CD4-positive, CD25-positive, alpha-beta regulatory T cell (primary cell): Measurements from ENCODE around the gene TBL1XR1. TPM values are rescaled to one million over a fixed set of nuclear protein-coding genes. Genes with fewer than 3 reads are reported as not detected.

ENCODE experiments used
- ATAC-seq, 2 donors: fragments of 150-1000 bp; cut with Tn5 transposase; one replicate each; pipeline ENCODE4 v1.10.0; 2021; ENCODE audit warnings: low read depth in 2 of 2, moderate number of reproducible peaks in 2 of 2, moderate library complexity in 1 of 2
- DNase-seq, 3 donors: peaks; one replicate each; pipeline versions ENCODE4 v3.0.0 to v3.0.0-alpha.2; 2012 to 2022; ENCODE audit warnings: mixed read lengths in 1 of 3
- H3K27ac ChIP-seq: one replicate; pipeline ENCODE4 v1.7.0; 2013; ENCODE audit warnings: mild to moderate bottlenecking, low read length; ENCODE audit not compliant: insufficient read depth, poor library complexity, severe bottlenecking
- H3K27me3 ChIP-seq: one replicate; pipeline ENCODE4 v1.7.0; 2013; ENCODE audit warnings: low read length; ENCODE audit not compliant: control insufficient read depth, insufficient read depth
- H3K36me3 ChIP-seq: one replicate; pipeline ENCODE4 v1.7.0; 2013; ENCODE audit warnings: mild to moderate bottlenecking, low read length, moderate library complexity; ENCODE audit not compliant: control insufficient read depth, insufficient read depth
- H3K4me1 ChIP-seq: 2 replicates; pipeline ENCODE4 v1.7.0; 2013; ENCODE audit warnings: mild to moderate bottlenecking, low read length; ENCODE audit not compliant: insufficient read depth, control insufficient read depth, poor library complexity, severe bottlenecking
- H3K4me3 ChIP-seq: one replicate; pipeline ENCODE4 v1.7.0; 2013; ENCODE audit warnings: low read depth, mild to moderate bottlenecking, low read length, moderate library complexity
- H3K9me3 ChIP-seq, 2 experiments: 1 replicate in 1 of 2; 2 replicates in 1 of 2; pipeline ENCODE4 v1.7.0; 2013; ENCODE audit warnings: low read length in 2 of 2, mild to moderate bottlenecking in 1 of 2, moderate library complexity in 1 of 2; ENCODE audit not compliant: control insufficient read depth in 2 of 2
- H3K27ac Mint-ChIP-seq, 3 donors: one replicate each; pipeline ENCODE4 v1.8.0; 2020 to 2022; ENCODE audit warnings: mild to moderate bottlenecking in 3 of 3, mixed read lengths in 3 of 3, moderate library complexity in 2 of 3
- H3K27me3 Mint-ChIP-seq: one replicate; pipeline ENCODE4 v1.8.0; 2022; ENCODE audit warnings: mild to moderate bottlenecking, mixed read lengths
- H3K36me3 Mint-ChIP-seq: one replicate; pipeline ENCODE4 v1.8.0; 2020; ENCODE audit warnings: mixed read lengths
- H3K4me1 Mint-ChIP-seq, 4 donors: one replicate each; pipeline ENCODE4 v1.8.0; 2020 to 2022; ENCODE audit warnings: mixed read lengths in 4 of 4, mild to moderate bottlenecking in 1 of 4
- H3K4me3 Mint-ChIP-seq, 4 donors: one replicate each; pipeline ENCODE4 v1.8.0; 2020 to 2022; ENCODE audit warnings: mild to moderate bottlenecking in 4 of 4, mixed read lengths in 4 of 4, moderate library complexity in 3 of 4
- H3K9me3 Mint-ChIP-seq, 7 donors: one replicate each; pipeline ENCODE4 v1.8.0; 2020 to 2022; ENCODE audit warnings: mixed read lengths in 7 of 7, mild to moderate bottlenecking in 3 of 7, moderate library complexity in 2 of 7
- polyA plus RNA-seq, 4 donors: library from polyadenylated mRNA; unstranded; fragments of 300-500 nt; fragmentation: Illumina TruSeq; gene quantifications; one replicate each; pipeline ENCODE4 v1.2.3, GENCODE V29; 2021
- total RNA-seq: library from RNA; stranded (reverse); gene quantifications from one replicate; pipeline ENCODE4 v1.2.3, GENCODE V29; 2022

The TBL1XR1 gene
- total and polyA plus RNA-seq, 5 donors from 2014 or later = 34.0 to 146 (median 41.6) TPM

GRCh38 chr3:177106594-177106993 lies 90.7 kb downstream of the TBL1XR1 start:
- H3K9me3 ChIP-seq = no peaks in the 10 kb centered on the region
- H3K27ac ChIP-seq = peak overlapping the region; percentile 6
- H3K36me3 ChIP-seq = no peaks in the 10 kb centered on the region
- peak overlapping the region in 1 of 3 donors; percentile 86 for H3K27ac Mint-ChIP-seq
- peaks cover 63 to 79% (median 72%) of the 10 kb centered on the region in 4 donors for H3K4me1 Mint-ChIP-seq
- H3K4me1 ChIP-seq = peaks cover 66% of the 10 kb centered on the region
- DNase-seq (no peak), ATAC-seq (no peak)
- H3K27me3 Mint-ChIP-seq = no peaks in the 10 kb centered on the region
- H3K9me3 Mint-ChIP-seq = peaks cover 0 to 2% (median 0%) of the 10 kb centered on the region in 7 donors
- no peak overlapping the region for H3K4me3 ChIP-seq
- peaks cover 3% of the 10 kb centered on the region for H3K36me3 Mint-ChIP-seq
- H3K27me3 ChIP-seq = no peaks in the 10 kb centered on the region
- H3K4me3 Mint-ChIP-seq = peak overlapping the region in 1 of 4 donors; percentile 26

GRCh38 chr3:177106184-177106583 lies 91.1 kb downstream of the TBL1XR1 start:
- H3K27ac Mint-ChIP-seq = peak overlapping the region in 1 of 3 donors; percentile 86

GRCh38 chr3:177105623-177106022 lies 91.7 kb downstream of the TBL1XR1 start:
- H3K27ac Mint-ChIP-seq = peak overlapping the region; percentile 27 to 86 (median 32)
- H3K4me3 Mint-ChIP-seq = peak overlapping the region in 2 of 4 donors; percentile 10 to 11
- H3K9me3 ChIP-seq = no peaks in the 10 kb centered on the region
- peaks cover 59 to 77% (median 68%) of the 10 kb centered on the region in 4 donors for H3K4me1 Mint-ChIP-seq
- H3K36me3 ChIP-seq = no peaks in the 10 kb centered on the region
- ATAC-seq (no peak), DNase-seq (no peak)
- H3K4me3 ChIP-seq = peak overlapping the region; percentile 2
- peaks cover 0 to 2% (median 0%) of the 10 kb centered on the region in 7 donors for H3K9me3 Mint-ChIP-seq
- no peak overlapping the region for H3K27ac ChIP-seq
- no peaks in the 10 kb centered on the region for H3K27me3 Mint-ChIP-seq
- H3K36me3 Mint-ChIP-seq = peaks cover 3% of the 10 kb centered on the region
- H3K4me1 ChIP-seq = peaks cover 56% of the 10 kb centered on the region
- H3K27me3 ChIP-seq = no peaks in the 10 kb centered on the region

More at GRCh38 chr3:177106184-177106583, 91.1 kb downstream of the TBL1XR1 start:
- Histone ChIP-seq H3K4me1 (peaks cover 62% of the 10 kb centered on the region), H3K27ac (peak overlapping the region; percentile 6), H3K9me3 (no peaks in the 10 kb centered on the region), H3K4me3 (no peak overlapping the region), H3K27me3 (no peaks in the 10 kb centered on the region), H3K36me3 (no peaks in the 10 kb centered on the region)
- no peak for ATAC-seq
- H3K27me3 Mint-ChIP-seq = no peaks in the 10 kb centered on the region
- DNase-seq = no peak
- peaks cover 63 to 77% (median 70%) of the 10 kb centered on the region in 4 donors for H3K4me1 Mint-ChIP-seq
- H3K9me3 Mint-ChIP-seq = peaks cover 0 to 2% (median 0%) of the 10 kb centered on the region in 7 donors
- H3K4me3 Mint-ChIP-seq = peak overlapping the region in 1 of 4 donors; percentile 26
- peaks cover 3% of the 10 kb centered on the region for H3K36me3 Mint-ChIP-seq

GRCh38 chr3:177104299-177104992 lies 92.8 kb downstream of the TBL1XR1 start:
- peaks cover 3% of the 10 kb centered on the region for H3K36me3 Mint-ChIP-seq
- Histone ChIP-seq H3K4me1 (peaks cover 44% of the 10 kb centered on the region), H3K27me3 (no peaks in the 10 kb centered on the region), H3K4me3 (no peak overlapping the region), H3K27ac (no peak overlapping the region), H3K36me3 (no peaks in the 10 kb centered on the region), H3K9me3 (no peaks in the 10 kb centered on the region)
- peak overlapping the region in 2 of 3 donors; percentile 59 to 79 for H3K27ac Mint-ChIP-seq
- H3K4me3 Mint-ChIP-seq = peak overlapping the region in 2 of 4 donors; percentile 10 to 24
- H3K4me1 Mint-ChIP-seq = peaks cover 50 to 67% (median 58%) of the 10 kb centered on the region in 4 donors
- ATAC-seq = no peak
- H3K27me3 Mint-ChIP-seq = no peaks in the 10 kb centered on the region
- H3K9me3 Mint-ChIP-seq = peaks cover 0 to 2% (median 0%) of the 10 kb centered on the region in 7 donors
- no peak for DNase-seq

- no peaks in the 10 kb centered on the region for H3K36me3 ChIP-seq
- H3K36me3 Mint-ChIP-seq = peaks cover 9% of the 10 kb centered on the region
- no peaks in the 10 kb centered on the region for H3K9me3 ChIP-seq
- no peak overlapping the region for H3K4me3 ChIP-seq
- H3K27ac ChIP-seq = no peak overlapping the region
- no peak for DNase-seq
- H3K4me3 Mint-ChIP-seq = peak overlapping the region in 2 of 4 donors; percentile 4 to 12
- H3K9me3 Mint-ChIP-seq = peaks cover 0 to 2% (median 0%) of the 10 kb centered on the region in 7 donors
- ATAC-seq = no peak
- H3K27me3 Mint-ChIP-seq = no peaks in the 10 kb centered on the region
- H3K27me3 ChIP-seq = no peaks in the 10 kb centered on the region
- peaks cover 37% of the 10 kb centered on the region for H3K4me1 ChIP-seq
- H3K27ac Mint-ChIP-seq = peak overlapping the region; percentile 4 to 79 (median 18)
- peaks cover 38 to 68% (median 55%) of the 10 kb centered on the region in 4 donors for H3K4me1 Mint-ChIP-seq
These were observed 94.7 kb downstream of the TBL1XR1 start for GRCh38 chr3:177102553-177102952.

- Histone ChIP-seq H3K36me3 (peaks cover 5% of the 10 kb centered on the region), H3K9me3 (peaks cover 0 to 6% of the 10 kb centered on the region in 2 experiments), H3K27ac (no peak overlapping the region), H3K4me3 (peak overlapping the region; percentile 18), H3K4me1 (no peaks in the 10 kb centered on the region), H3K27me3 (no peaks in the 10 kb centered on the region)
- Mint-ChIP-seq H3K9me3 (peaks cover 0 to 18% (median 7%) of the 10 kb centered on the region in 7 donors), H3K4me3 (no peak overlapping the region), H3K27ac (no peak overlapping the region), H3K36me3 (peaks cover 40% of the 10 kb centered on the region), H3K4me1 (peaks cover 18 to 64% (median 44%) of the 10 kb centered on the region in 4 donors), H3K27me3 (no peaks in the 10 kb centered on the region)
- ATAC-seq (no peak), DNase-seq (no peak)
These were observed 98.7 kb downstream of the TBL1XR1 start for GRCh38 chr3:177098551-177098950.

- Histone ChIP-seq H3K27ac (no peak overlapping the region), H3K27me3 (no peaks in the 10 kb centered on the region), H3K4me3 (no peak overlapping the region), H3K36me3 (peaks cover 5% of the 10 kb centered on the region), H3K9me3 (peaks cover 6 to 14% of the 10 kb centered on the region in 2 experiments), H3K4me1 (no peaks in the 10 kb centered on the region)
- Mint-ChIP-seq H3K4me1 (peaks cover 13 to 69% (median 40%) of the 10 kb centered on the region in 4 donors), H3K36me3 (peaks cover 49% of the 10 kb centered on the region), H3K9me3 (peaks cover 0 to 33% (median 8%) of the 10 kb centered on the region in 7 donors), H3K27me3 (no peaks in the 10 kb centered on the region), H3K27ac (peak overlapping the region; percentile 54 to 74 (median 69)), H3K4me3 (peak overlapping the region in 1 of 4 donors; percentile 69)
- DNase-seq (no peak), ATAC-seq (no peak)
These were observed 100.7 kb downstream of the TBL1XR1 start for GRCh38 chr3:177096615-177097014.
